Subcutaneous abdominal adipose tissue (tissue), 5 donors: ENCODE results near the gene SPSB2.
"Not testable (repeated sequence)": the region's sequence is repeated elsewhere in the genome, so short reads cannot be mapped to it uniquely, and the experiment has no call there.

Experiments used
- H3K27ac ChIP-seq: one replicate; pipeline ENCODE4 v1.7.0; 2013; ENCODE audit warnings: low read depth, mild to moderate bottlenecking, inconsistent platforms, low read length, moderate library complexity
- H3K27me3 ChIP-seq, 5 donors: one replicate each; pipeline ENCODE4 v1.7.0; 2013; ENCODE audit warnings: low read length in 5 of 5, inconsistent platforms in 1 of 5; ENCODE audit not compliant: control insufficient read depth in 5 of 5, insufficient read depth in 4 of 5
- H3K36me3 ChIP-seq, 5 donors: one replicate each; pipeline ENCODE4 v1.7.0; 2013; ENCODE audit warnings: low read length in 5 of 5; ENCODE audit not compliant: control insufficient read depth in 5 of 5, insufficient read depth in 5 of 5
- H3K4me1 ChIP-seq, 5 donors: one replicate each; pipeline ENCODE4 v1.7.0; 2013; ENCODE audit warnings: low read length in 5 of 5, mild to moderate bottlenecking in 3 of 5, moderate library complexity in 1 of 5; ENCODE audit not compliant: control insufficient read depth in 5 of 5, insufficient read depth in 5 of 5
- H3K4me3 ChIP-seq, 5 donors: one replicate each; pipeline ENCODE4 v1.7.0; 2013; ENCODE audit warnings: low read length in 5 of 5, low read depth in 1 of 5
- H3K9ac ChIP-seq, 5 donors: one replicate each; pipeline ENCODE4 v1.7.0; 2013; ENCODE audit warnings: low read length in 5 of 5, mild to moderate bottlenecking in 4 of 5, moderate library complexity in 3 of 5
- H3K9me3 ChIP-seq, 5 donors: one replicate each; pipeline ENCODE4 v1.7.0; 2013; ENCODE audit warnings: low read length in 5 of 5; ENCODE audit not compliant: control insufficient read depth in 5 of 5
- donor health status: healthy.
- donor health status: healthy.
- donor health status: healthy.
- donor health status: healthy.
- donor health status: healthy.

SPSB2 gene

GRCh38 chr12:6871052-6871957 is 1.8 kb downstream of the SPSB2 start:
- H3K4me1 ChIP-seq = peaks cover 10 to 62% (median 51%) of the 10 kb centered on the region in 5 donors
- no peaks in the 10 kb centered on the region for H3K27me3 ChIP-seq
- H3K27ac ChIP-seq = no peak overlapping the region
- H3K36me3 ChIP-seq = peaks cover 0 to 23% (median 18%) of the 10 kb centered on the region in 5 donors
- peak overlapping the region in 4 of 5 donors; percentile 58 to 96 (median 84) for H3K4me3 ChIP-seq
- no peaks in the 10 kb centered on the region for H3K9me3 ChIP-seq
- H3K9ac ChIP-seq = peak overlapping the region in 2 of 5 donors; percentile 6 to 92

DNA sequence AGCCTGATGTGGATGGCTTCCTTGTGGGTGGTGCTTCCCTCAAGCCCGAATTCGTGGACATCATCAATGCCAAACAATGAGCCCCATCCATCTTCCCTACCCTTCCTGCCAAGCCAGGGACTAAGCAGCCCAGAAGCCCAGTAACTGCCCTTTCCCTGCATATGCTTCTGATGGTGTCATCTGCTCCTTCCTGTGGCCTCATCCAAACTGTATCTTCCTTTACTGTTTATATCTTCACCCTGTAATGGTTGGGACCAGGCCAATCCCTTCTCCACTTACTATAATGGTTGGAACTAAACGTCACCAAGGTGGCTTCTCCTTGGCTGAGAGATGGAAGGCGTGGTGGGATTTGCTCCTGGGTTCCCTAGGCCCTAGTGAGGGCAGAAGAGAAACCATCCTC is 2.8 kb downstream of the SPSB2 start:
- not testable (repeated sequence) for H3K27me3 ChIP-seq, H3K9me3 ChIP-seq, H3K27ac ChIP-seq, H3K4me3 ChIP-seq, H3K9ac ChIP-seq
- Histone ChIP-seq H3K4me1 (peaks cover 10 to 63% (median 51%) of the 10 kb centered on the region in 5 donors), H3K36me3 (peaks cover 0 to 31% (median 25%) of the 10 kb centered on the region in 5 donors)

GRCh38 chr12:6869049-6870021 is 3.8 kb downstream of the SPSB2 start:
- Histone ChIP-seq H3K4me3 (peak overlapping the region in 4 of 5 donors; percentile 24 to 84 (median 80)), H3K27ac (peak overlapping the region; percentile 94), H3K36me3 (peaks cover 0 to 41% (median 34%) of the 10 kb centered on the region in 5 donors), H3K9ac (peak overlapping the region in 1 of 5 donors; percentile 35), H3K4me1 (peaks cover 10 to 63% (median 51%) of the 10 kb centered on the region in 5 donors), H3K27me3 (no peaks in the 10 kb centered on the region), H3K9me3 (no peaks in the 10 kb centered on the region)

GRCh38 chr12:6868211-6869048 is 4.7 kb downstream of the SPSB2 start:
- Histone ChIP-seq H3K9ac (peak overlapping the region in 4 of 5 donors; percentile 66 to 84 (median 82)), H3K27me3 (no peaks in the 10 kb centered on the region), H3K36me3 (peaks cover 0 to 50% (median 42%) of the 10 kb centered on the region in 5 donors), H3K4me1 (peaks cover 10 to 58% (median 46%) of the 10 kb centered on the region in 5 donors), H3K9me3 (no peaks in the 10 kb centered on the region), H3K4me3 (peak overlapping the region; percentile 79 to 89 (median 84)), H3K27ac (peak overlapping the region; percentile 94)

- Histone ChIP-seq H3K27ac (peak within 1 kb of the TSS; percentile 94), H3K9me3 (no peaks in the 10 kb centered on the region), H3K4me1 (peaks cover 10 to 52% (median 43%) of the 10 kb centered on the region in 5 donors), H3K9ac (peak within 1 kb of the TSS; percentile 56 to 84 (median 82)), H3K27me3 (no peaks in the 10 kb centered on the region), H3K36me3 (peaks cover 0 to 58% (median 51%) of the 10 kb centered on the region in 5 donors), H3K4me3 (peak within 1 kb of the TSS; percentile 82 to 89 (median 84))
Observed at GRCh38 chr12:6867413-6868210, 5.5 kb downstream of the SPSB2 start, which contains the start of gene TPI1. TSS of gene TPI1 (plus strand) at chr12:6867531. CDS start at chr12:6867567, 36 bp downstream.

DNA sequence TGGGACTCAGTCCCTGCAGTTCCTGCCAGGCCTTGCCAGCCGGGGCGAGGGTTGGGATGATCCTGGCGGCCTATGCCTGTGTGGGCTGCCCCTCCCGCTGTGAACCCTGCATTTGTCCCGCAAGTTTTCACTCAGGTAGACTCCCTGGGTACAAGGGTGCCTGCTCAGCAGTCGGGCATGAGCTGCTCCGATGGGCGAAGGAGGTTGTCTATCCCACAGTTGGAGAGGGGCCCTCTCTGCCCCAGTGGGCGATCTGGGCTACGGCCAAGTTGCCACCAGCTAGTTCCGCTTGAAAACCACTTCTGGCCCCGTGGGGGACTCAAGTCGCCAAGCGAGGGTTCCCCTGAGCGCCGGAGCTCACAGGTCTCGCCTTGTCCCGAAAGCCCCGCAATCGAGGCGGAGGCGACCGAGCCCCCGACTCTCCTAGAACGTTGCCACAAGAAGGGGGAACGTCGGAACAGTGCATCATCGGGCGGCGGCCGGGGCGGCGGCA is 6.1 kb downstream of the SPSB2 start:
- peaks cover 0 to 63% (median 55%) of the 10 kb centered on the region in 5 donors for H3K36me3 ChIP-seq
- peak overlapping the region; percentile 74 to 89 (median 82) for H3K4me3 ChIP-seq
- H3K27ac ChIP-seq = peak overlapping the region; percentile 94
- H3K9ac ChIP-seq = peak overlapping the region; percentile 56 to 83 (median 75)
- H3K4me1 ChIP-seq = peaks cover 9 to 46% (median 36%) of the 10 kb centered on the region in 5 donors
- H3K9me3 ChIP-seq = no peaks in the 10 kb centered on the region
- H3K27me3 ChIP-seq = no peaks in the 10 kb centered on the region

DNA sequence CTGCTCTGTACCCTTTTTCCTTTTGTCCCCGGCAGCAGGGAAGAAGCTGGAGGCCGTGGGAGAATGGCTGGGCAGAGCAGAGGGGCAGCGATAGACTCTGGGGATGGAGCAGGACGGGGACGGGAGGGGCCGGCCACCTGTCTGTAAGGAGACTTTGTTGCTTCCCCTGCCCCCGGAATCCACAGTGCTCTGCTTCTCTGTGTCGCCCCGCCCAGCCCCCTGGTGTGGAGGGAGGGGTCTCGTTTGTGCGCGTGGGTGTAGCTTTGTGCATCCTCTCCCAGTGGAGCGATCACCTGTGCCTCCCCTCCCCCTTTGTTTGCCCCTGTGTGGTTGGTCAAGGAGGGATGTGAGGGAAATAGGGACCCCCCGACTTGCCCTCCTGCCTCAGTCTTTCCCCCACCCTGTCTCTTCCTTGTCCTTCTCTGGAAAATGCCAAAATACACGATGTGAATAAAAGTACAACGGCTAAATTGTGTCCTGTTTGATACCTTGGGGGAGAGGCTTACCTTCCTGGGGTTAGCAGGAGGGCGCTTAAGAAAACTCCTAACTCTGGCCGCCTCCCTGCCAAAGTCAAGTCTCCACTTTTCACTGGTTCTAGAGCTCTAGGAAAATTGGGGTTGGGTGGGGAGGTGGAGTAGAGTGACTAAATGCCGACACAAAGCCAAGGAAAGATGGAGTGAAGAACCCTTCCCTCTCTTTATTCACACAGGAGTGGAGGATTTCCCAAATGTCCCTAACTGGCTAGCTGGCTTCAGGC is 6.8 kb downstream of the SPSB2 start:
- Histone ChIP-seq H3K9ac (peak overlapping the region; percentile 56 to 83 (median 75)), H3K36me3 (peaks cover 0 to 66% (median 57%) of the 10 kb centered on the region in 5 donors), H3K4me1 (peaks cover 5 to 40% (median 30%) of the 10 kb centered on the region in 5 donors), H3K4me3 (peak overlapping the region in 4 of 5 donors; percentile 74 to 89 (median 82)), H3K27ac (peak overlapping the region; percentile 94), H3K27me3 (no peaks in the 10 kb centered on the region), H3K9me3 (no peaks in the 10 kb centered on the region)

- not testable (repeated sequence) for H3K9me3 ChIP-seq, H3K27me3 ChIP-seq, H3K9ac ChIP-seq, H3K4me3 ChIP-seq, H3K27ac ChIP-seq
- peaks cover 0 to 66% (median 58%) of the 10 kb centered on the region in 5 donors for H3K36me3 ChIP-seq
- H3K4me1 ChIP-seq = peaks cover 5 to 35% (median 27%) of the 10 kb centered on the region in 5 donors
Observed at GRCh38 chr12:6865307-6865706, 7.8 kb downstream of the SPSB2 start.
